ENCODE measurements around the gene GALE. TPM values are rescaled to one million over a fixed set of nuclear protein-coding genes. Genes with fewer than 3 reads are reported as not detected.
"Not testable (repeated sequence)": the region's sequence is repeated elsewhere in the genome, so short reads cannot be mapped to it uniquely, and the experiment has no call there.

GALE gene
- total RNA-seq, 6 experiments from 2014 or later, result 25.9 to 46.9 (median 42.0) TPM

DNA sequence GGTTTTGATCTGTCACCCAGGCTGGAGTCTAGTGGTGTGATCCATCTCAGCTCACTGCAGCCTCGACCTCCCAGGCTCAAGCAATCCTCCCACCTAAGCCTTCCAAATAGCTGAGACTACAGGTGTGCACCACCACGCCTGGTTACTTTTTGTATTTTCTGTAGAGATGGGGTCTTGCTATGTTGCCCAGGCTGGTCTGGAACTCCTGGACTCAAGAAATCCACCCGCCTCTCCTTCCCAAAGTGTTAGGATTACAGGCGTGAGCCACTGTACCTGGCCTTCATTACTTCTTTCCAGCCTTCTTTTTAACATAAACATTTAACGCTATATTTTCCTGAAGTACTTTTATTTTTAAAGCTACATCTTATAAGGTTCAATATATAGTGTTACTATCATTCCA lies 43.1 kb upstream of the GALE start:
- WGBS (ENCODE audit: insufficient coverage, low coverage, low lambda C conversion rate, missing lambda C conversion rate), result 78% methylated on average over 4 of the region's 5 CpGs
- H3K4me3 ChIP-seq, result no peak overlapping the region
- H3K27me3 ChIP-seq, result no peaks in the 10 kb centered on the region
- no peaks in the 10 kb centered on the region for H3K4me1 ChIP-seq
- no peak for TF ChIP-seq POLR2A (IDR thresholded peaks at IDR 0.05)
- TF ChIP-seq, protein P1, sequence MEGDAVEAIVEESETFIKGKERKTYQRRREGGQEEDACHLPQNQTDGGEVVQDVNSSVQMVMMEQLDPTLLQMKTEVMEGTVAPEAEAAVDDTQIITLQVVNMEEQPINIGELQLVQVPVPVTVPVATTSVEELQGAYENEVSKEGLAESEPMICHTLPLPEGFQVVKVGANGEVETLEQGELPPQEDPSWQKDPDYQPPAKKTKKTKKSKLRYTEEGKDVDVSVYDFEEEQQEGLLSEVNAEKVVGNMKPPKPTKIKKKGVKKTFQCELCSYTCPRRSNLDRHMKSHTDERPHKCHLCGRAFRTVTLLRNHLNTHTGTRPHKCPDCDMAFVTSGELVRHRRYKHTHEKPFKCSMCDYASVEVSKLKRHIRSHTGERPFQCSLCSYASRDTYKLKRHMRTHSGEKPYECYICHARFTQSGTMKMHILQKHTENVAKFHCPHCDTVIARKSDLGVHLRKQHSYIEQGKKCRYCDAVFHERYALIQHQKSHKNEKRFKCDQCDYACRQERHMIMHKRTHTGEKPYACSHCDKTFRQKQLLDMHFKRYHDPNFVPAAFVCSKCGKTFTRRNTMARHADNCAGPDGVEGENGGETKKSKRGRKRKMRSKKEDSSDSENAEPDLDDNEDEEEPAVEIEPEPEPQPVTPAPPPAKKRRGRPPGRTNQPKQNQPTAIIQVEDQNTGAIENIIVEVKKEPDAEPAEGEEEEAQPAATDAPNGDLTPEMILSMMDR (IDR thresholded peaks at IDR 0.05), result no peak
- DNase-seq, result no peak
- H3K27ac ChIP-seq, result no peak overlapping the region
- ATAC-seq, result no peak
- no peaks in the 10 kb centered on the region for H3K9me3 ChIP-seq
- H3K36me3 ChIP-seq, result peaks cover 0 to 26% (median 7%) of the 10 kb centered on the region in 4 donors
- intact Hi-C loops (cut with DNase I), result no loop called here

DNA sequence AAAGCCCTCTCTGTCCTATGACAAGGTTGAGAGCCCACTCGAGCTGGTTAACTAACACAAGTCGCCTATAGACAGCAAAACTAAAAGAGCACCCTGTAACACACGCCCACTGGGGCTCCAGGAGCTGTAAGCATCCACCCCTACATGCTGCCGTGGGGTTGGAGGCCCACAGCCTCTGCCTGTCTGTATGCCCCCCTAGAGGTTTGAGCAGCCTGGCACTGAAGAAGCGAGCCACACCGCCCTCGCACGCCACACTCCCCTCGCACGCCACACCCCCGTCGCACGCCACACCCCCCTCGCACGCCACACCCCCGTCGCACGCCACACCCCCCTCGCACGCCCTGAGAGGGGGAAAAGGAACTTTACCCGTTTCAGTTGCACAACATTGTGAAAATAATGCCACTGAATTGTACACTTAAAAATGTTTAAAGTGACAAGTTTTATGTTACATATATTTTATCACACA lies 37.9 kb upstream of the GALE start:
- no peaks in the 10 kb centered on the region for H3K9me3 ChIP-seq
- TF ChIP-seq, protein P1 (IDR thresholded peaks at IDR 0.05), result no peak
- peak; percentile 17 for TF ChIP-seq POLR2A (IDR thresholded peaks at IDR 0.05)
- peaks cover 0 to 6% (median 0%) of the 10 kb centered on the region in 4 donors for H3K4me1 ChIP-seq
- no peaks in the 10 kb centered on the region for H3K36me3 ChIP-seq
- peak; percentile 98 to 100 (median 99) for ATAC-seq
- peak; percentile 83 to 85 (median 84) for DNase-seq
- no peaks in the 10 kb centered on the region for H3K27me3 ChIP-seq
- intact Hi-C loops (cut with DNase I), result no loop called here
- peak overlapping the region; percentile 18 to 47 (median 36) for H3K4me3 ChIP-seq
- 0% methylated on average over 21 of the region's 21 CpGs for WGBS (ENCODE audit: insufficient coverage, low coverage, low lambda C conversion rate, missing lambda C conversion rate)
- peak overlapping the region in 2 of 3 donors; percentile 33 to 50 for H3K27ac ChIP-seq

DNA sequence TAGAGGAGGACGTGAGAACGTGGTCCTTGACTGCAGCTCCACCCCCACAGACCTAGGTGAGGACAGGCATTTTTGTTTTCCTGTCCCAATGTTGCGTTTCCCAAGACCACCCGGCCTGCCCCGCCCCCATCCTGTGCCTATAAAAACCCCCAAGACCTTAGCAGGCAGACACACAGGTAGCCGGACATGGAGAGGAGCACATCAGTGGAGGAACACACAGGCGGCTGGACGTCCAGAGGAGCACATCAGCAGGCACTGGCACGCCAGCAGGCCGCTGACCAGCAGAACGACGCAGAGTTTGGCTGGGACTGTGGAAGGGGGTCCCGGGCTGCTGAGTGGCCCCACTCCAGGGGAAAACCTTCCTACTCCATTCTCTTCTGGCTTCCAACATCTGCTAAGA lies 37.4 kb upstream of the GALE start:
- no peaks in the 10 kb centered on the region for H3K9me3 ChIP-seq
- H3K27ac ChIP-seq, result no peak overlapping the region
- ATAC-seq, result peak; percentile 14 to 24 (median 21)
- 23% methylated on average over 5 of the region's 13 CpGs for WGBS (ENCODE audit: insufficient coverage, low coverage, low lambda C conversion rate, missing lambda C conversion rate)
- no peaks in the 10 kb centered on the region for H3K36me3 ChIP-seq
- TF ChIP-seq, protein P1 (IDR thresholded peaks at IDR 0.05), result no peak
- no peak for TF ChIP-seq POLR2A (IDR thresholded peaks at IDR 0.05)
- H3K4me3 ChIP-seq, result peak overlapping the region in 2 of 3 donors; percentile 18 to 47
- H3K27me3 ChIP-seq, result no peaks in the 10 kb centered on the region
- intact Hi-C loops (cut with DNase I), result no loop called here
- no peak for DNase-seq
- peaks cover 0 to 6% (median 0%) of the 10 kb centered on the region in 4 donors for H3K4me1 ChIP-seq

DNA sequence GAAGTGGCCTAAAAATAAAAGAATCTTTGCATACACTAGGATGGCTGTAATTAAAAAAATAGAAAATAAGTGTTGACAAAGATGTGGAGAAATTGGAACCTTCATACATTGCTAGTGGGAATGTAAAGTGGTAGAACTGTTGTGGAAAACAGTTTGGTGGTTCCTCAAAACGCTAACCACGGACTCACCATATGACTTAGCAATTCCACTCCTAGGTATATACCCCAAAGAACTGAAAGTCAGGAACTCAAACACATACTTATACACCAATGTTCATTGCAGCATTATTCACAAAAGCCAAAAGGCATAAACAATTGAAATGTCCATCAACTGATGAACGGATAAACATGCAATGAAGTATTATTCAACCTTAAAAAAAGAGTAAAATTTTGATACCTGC lies 35.5 kb upstream of the GALE start:
- no peak for TF ChIP-seq POLR2A (IDR thresholded peaks at IDR 0.05)
- TF ChIP-seq, protein P1 (IDR thresholded peaks at IDR 0.05), result no peak
- intact Hi-C loops (cut with DNase I), result no loop called here
- WGBS (ENCODE audit: insufficient coverage, low coverage, low lambda C conversion rate, missing lambda C conversion rate), result 74% methylated on average over 3 of the region's 3 CpGs
- Histone ChIP-seq H3K4me1 (peaks cover 0 to 6% (median 0%) of the 10 kb centered on the region in 4 donors), H3K27me3 (no peaks in the 10 kb centered on the region), H3K36me3 (no peaks in the 10 kb centered on the region), H3K27ac (no peak overlapping the region), H3K9me3 (no peaks in the 10 kb centered on the region), H3K4me3 (no peak overlapping the region)
- no peak for DNase-seq
- no peak for ATAC-seq

DNA sequence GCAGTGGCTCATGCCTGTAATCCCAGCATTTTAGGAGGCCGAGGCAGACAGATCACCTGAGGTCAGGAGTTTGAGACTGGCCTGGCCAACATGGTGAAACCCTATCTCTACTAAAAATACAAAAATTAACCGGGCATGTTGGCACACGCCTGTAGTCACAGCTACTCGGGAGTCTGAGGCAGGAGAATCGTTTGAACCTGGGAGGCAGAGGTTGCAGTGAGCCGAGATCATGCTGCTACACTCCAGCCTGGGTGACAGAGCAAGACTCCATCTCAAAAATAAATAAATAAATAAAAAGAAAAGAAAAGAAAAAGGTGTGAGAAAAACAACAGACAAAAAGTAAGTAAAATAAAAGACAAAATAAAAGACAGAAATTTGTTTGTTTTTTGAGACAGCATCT lies 33.6 kb upstream of the GALE start:
- H3K9me3 ChIP-seq; DNase-seq; intact Hi-C loops (cut with DNase I); H3K27ac ChIP-seq; ATAC-seq; H3K36me3 ChIP-seq; H3K4me3 ChIP-seq; H3K27me3 ChIP-seq: not testable (repeated sequence)
- H3K4me1 ChIP-seq, result peaks cover 0 to 13% (median 0%) of the 10 kb centered on the region in 4 donors
- WGBS (ENCODE audit: insufficient coverage, low coverage, low lambda C conversion rate, missing lambda C conversion rate), result 42% methylated on average over 6 of the region's 6 CpGs
